HG03097 (cell line): ENCODE results near the gene GJC1.
"Not testable (repeated sequence)": the region's sequence is repeated elsewhere in the genome, so short reads cannot be mapped to it uniquely, and the experiment has no call there.

ENCODE experiments used
- ATAC-seq: cut with Tn5 transposase; IDR thresholded peaks from one replicate; pipeline ENCODE4 v1.9.1; 2021; ENCODE audit not compliant: unreplicated experiment, low FRiP score

GJC1 gene

GRCh38 chr17:44763170-44763569, 66.9 kb downstream of the GJC1 start:
- no peak for ATAC-seq

GRCh38 chr17:44761932-44762810, 67.9 kb downstream of the GJC1 start:
- ATAC-seq, result no peak

- no peak for ATAC-seq
Observed at GRCh38 chr17:44760474-44761308, 69.4 kb downstream of the GJC1 start.

GRCh38 chr17:44759916-44760243, 70.2 kb downstream of the GJC1 start:
- ATAC-seq, result no peak

- ATAC-seq, result no peak
Observed at GRCh38 chr17:44759086-44759915, 70.8 kb downstream of the GJC1 start.

GRCh38 chr17:44758414-44759085, 71.5 kb downstream of the GJC1 start, which contains the start of gene ADAM11:
TSS of gene ADAM11 (plus strand) at chr17:44758988. CDS start at chr17:44759200, 212 bp downstream.
- ATAC-seq, result no peak

GRCh38 chr17:44757918-44758413, 72.1 kb downstream of the GJC1 start:
- ATAC-seq, result no peak

GRCh38 chr17:44757045-44757917, 72.8 kb downstream of the GJC1 start:
- no peak for ATAC-seq

GRCh38 chr17:44755180-44755579, 74.9 kb downstream of the GJC1 start:
- ATAC-seq, result not testable (repeated sequence)

GRCh38 chr17:44754276-44754675, 75.8 kb downstream of the GJC1 start:
- ATAC-seq, result no peak

- no peak for ATAC-seq
Observed at GRCh38 chr17:44752953-44753861, 76.9 kb downstream of the GJC1 start.

GRCh38 chr17:44751806-44752205, 78.3 kb downstream of the GJC1 start:
- ATAC-seq, result no peak

- ATAC-seq, result no peak
Observed at GRCh38 chr17:44751331-44751730, 78.8 kb downstream of the GJC1 start.

- ATAC-seq, result no peak
Observed at GRCh38 chr17:44749980-44750318, 80.1 kb downstream of the GJC1 start.

GRCh38 chr17:44749076-44749979, 80.8 kb downstream of the GJC1 start:
- no peak for ATAC-seq
